ENCODE measurements around the gene ZCCHC7.

GRCh38 chr9:37096628-37097027 is 23.7 kb upstream of the ZCCHC7 start:
- TF ChIP-seq POLR2AphosphoS5 (IDR thresholded peaks at IDR 0.05), result no peak
- TF ChIP-seq CTCF (IDR thresholded peaks at IDR 0.05; ENCODE audit: poor library complexity, severe bottlenecking), result no peak
- no peak for TF ChIP-seq REST (IDR thresholded peaks at IDR 0.05; ENCODE audit: borderline replicate concordance)
- no peak for TF ChIP-seq TAF1 (IDR thresholded peaks at IDR 0.05; ENCODE audit: low read depth)

Data from neural cell (in vitro differentiated cells).